ENCODE results near the gene EPS8L2.

EPS8L2 gene

GRCh38 chr11:767238-767637, 61.2 kb downstream of the EPS8L2 start:
- Histone ChIP-seq H3K27ac (ENCODE audit: low read depth, low read length) (no peak overlapping the region), H3K9me3 (ENCODE audit: control insufficient read depth in 1 of 2, low read length in 2 of 2) (no peaks in the 10 kb centered on the region), H3K9ac (ENCODE audit: low read depth in 1 of 2, low read length in 2 of 2) (no peak overlapping the region), H3K27me3 (ENCODE audit: control insufficient read depth in 1 of 2, insufficient read depth in 2 of 2, low read length in 2 of 2) (no peaks in the 10 kb centered on the region), H3K36me3 (ENCODE audit: control insufficient read depth in 1 of 2, insufficient read depth in 2 of 2, low read length in 2 of 2) (peaks cover 21 to 64% of the 10 kb centered on the region in 2 donors), H3K4me1 (ENCODE audit: control insufficient read depth in 1 of 2, insufficient read depth in 2 of 2, low read length in 2 of 2) (peaks cover 11 to 15% of the 10 kb centered on the region in 2 donors), H3K4me3 (ENCODE audit: low read depth in 1 of 2, low read length in 2 of 2) (no peak overlapping the region)

GRCh38 chr11:769887-770641, 64.0 kb downstream of the EPS8L2 start:
- H3K36me3 ChIP-seq (ENCODE audit: control insufficient read depth in 1 of 2, insufficient read depth in 2 of 2, low read length in 2 of 2) = peaks cover 17 to 58% of the 10 kb centered on the region in 2 donors
- no peak overlapping the region for H3K27ac ChIP-seq (ENCODE audit: low read depth, low read length)
- no peaks in the 10 kb centered on the region for H3K27me3 ChIP-seq (ENCODE audit: control insufficient read depth in 1 of 2, insufficient read depth in 2 of 2, low read length in 2 of 2)

GRCh38 chr11:770642-771616, 64.9 kb downstream of the EPS8L2 start:
- Histone ChIP-seq H3K36me3 (ENCODE audit: control insufficient read depth in 1 of 2, insufficient read depth in 2 of 2, low read length in 2 of 2) (peaks cover 17 to 51% of the 10 kb centered on the region in 2 donors), H3K4me1 (ENCODE audit: control insufficient read depth in 1 of 2, insufficient read depth in 2 of 2, low read length in 2 of 2) (peaks cover 5% of the 10 kb centered on the region in 2 donors), H3K9ac (ENCODE audit: low read depth in 1 of 2, low read length in 2 of 2) (no peak overlapping the region), H3K27ac (ENCODE audit: low read depth, low read length) (no peak overlapping the region), H3K4me3 (ENCODE audit: low read depth in 1 of 2, low read length in 2 of 2) (no peak overlapping the region), H3K27me3 (ENCODE audit: control insufficient read depth in 1 of 2, insufficient read depth in 2 of 2, low read length in 2 of 2) (no peaks in the 10 kb centered on the region), H3K9me3 (ENCODE audit: control insufficient read depth in 1 of 2, low read length in 2 of 2) (no peaks in the 10 kb centered on the region)

More at GRCh38 chr11:769887-770641, 64.0 kb downstream of the EPS8L2 start:
- Histone ChIP-seq H3K9ac (ENCODE audit: low read depth in 1 of 2, low read length in 2 of 2) (no peak overlapping the region), H3K4me1 (ENCODE audit: control insufficient read depth in 1 of 2, insufficient read depth in 2 of 2, low read length in 2 of 2) (no peaks in the 10 kb centered on the region), H3K9me3 (ENCODE audit: control insufficient read depth in 1 of 2, low read length in 2 of 2) (no peaks in the 10 kb centered on the region), H3K4me3 (ENCODE audit: low read depth in 1 of 2, low read length in 2 of 2) (no peak overlapping the region)

GRCh38 chr11:771617-772204, 65.7 kb downstream of the EPS8L2 start:
- no peak overlapping the region for H3K27ac ChIP-seq (ENCODE audit: low read depth, low read length)
- H3K9ac ChIP-seq (ENCODE audit: low read depth in 1 of 2, low read length in 2 of 2) = no peak overlapping the region
- H3K4me3 ChIP-seq (ENCODE audit: low read depth in 1 of 2, low read length in 2 of 2) = no peak overlapping the region

GRCh38 chr11:772429-773390, 66.7 kb downstream of the EPS8L2 start:
- Histone ChIP-seq H3K9me3 (ENCODE audit: control insufficient read depth in 1 of 2, low read length in 2 of 2) (no peaks in the 10 kb centered on the region), H3K27me3 (ENCODE audit: control insufficient read depth in 1 of 2, insufficient read depth in 2 of 2, low read length in 2 of 2) (no peaks in the 10 kb centered on the region), H3K27ac (ENCODE audit: low read depth, low read length) (no peak overlapping the region), H3K36me3 (ENCODE audit: control insufficient read depth in 1 of 2, insufficient read depth in 2 of 2, low read length in 2 of 2) (peaks cover 17 to 39% of the 10 kb centered on the region in 2 donors), H3K4me3 (ENCODE audit: low read depth in 1 of 2, low read length in 2 of 2) (no peak overlapping the region), H3K9ac (ENCODE audit: low read depth in 1 of 2, low read length in 2 of 2) (no peak overlapping the region), H3K4me1 (ENCODE audit: control insufficient read depth in 1 of 2, insufficient read depth in 2 of 2, low read length in 2 of 2) (peaks cover 5 to 13% of the 10 kb centered on the region in 2 donors)

More at GRCh38 chr11:771617-772204, 65.7 kb downstream of the EPS8L2 start:
- H3K27me3 ChIP-seq (ENCODE audit: control insufficient read depth in 1 of 2, insufficient read depth in 2 of 2, low read length in 2 of 2) = no peaks in the 10 kb centered on the region
- H3K9me3 ChIP-seq (ENCODE audit: control insufficient read depth in 1 of 2, low read length in 2 of 2) = no peaks in the 10 kb centered on the region
- H3K36me3 ChIP-seq (ENCODE audit: control insufficient read depth in 1 of 2, insufficient read depth in 2 of 2, low read length in 2 of 2) = peaks cover 17 to 43% of the 10 kb centered on the region in 2 donors
- peaks cover 5 to 13% of the 10 kb centered on the region in 2 donors for H3K4me1 ChIP-seq (ENCODE audit: control insufficient read depth in 1 of 2, insufficient read depth in 2 of 2, low read length in 2 of 2)

GRCh38 chr11:773425-773824, 67.4 kb downstream of the EPS8L2 start:
- no peak overlapping the region for H3K4me3 ChIP-seq (ENCODE audit: low read depth in 1 of 2, low read length in 2 of 2)
- no peak overlapping the region for H3K27ac ChIP-seq (ENCODE audit: low read depth, low read length)

GRCh38 chr11:773830-774229, 67.8 kb downstream of the EPS8L2 start:
- Histone ChIP-seq H3K27me3 (ENCODE audit: control insufficient read depth in 1 of 2, insufficient read depth in 2 of 2, low read length in 2 of 2) (no peaks in the 10 kb centered on the region), H3K36me3 (ENCODE audit: control insufficient read depth in 1 of 2, insufficient read depth in 2 of 2, low read length in 2 of 2) (peaks cover 17 to 39% of the 10 kb centered on the region in 2 donors), H3K4me1 (ENCODE audit: control insufficient read depth in 1 of 2, insufficient read depth in 2 of 2, low read length in 2 of 2) (peaks cover 14 to 24% of the 10 kb centered on the region in 2 donors), H3K27ac (ENCODE audit: low read depth, low read length) (no peak overlapping the region), H3K9me3 (ENCODE audit: control insufficient read depth in 1 of 2, low read length in 2 of 2) (no peaks in the 10 kb centered on the region), H3K9ac (ENCODE audit: low read depth in 1 of 2, low read length in 2 of 2) (no peak overlapping the region), H3K4me3 (ENCODE audit: low read depth in 1 of 2, low read length in 2 of 2) (no peak overlapping the region)

More at GRCh38 chr11:773425-773824, 67.4 kb downstream of the EPS8L2 start:
- Histone ChIP-seq H3K9me3 (ENCODE audit: control insufficient read depth in 1 of 2, low read length in 2 of 2) (no peaks in the 10 kb centered on the region), H3K36me3 (ENCODE audit: control insufficient read depth in 1 of 2, insufficient read depth in 2 of 2, low read length in 2 of 2) (peaks cover 17 to 39% of the 10 kb centered on the region in 2 donors), H3K4me1 (ENCODE audit: control insufficient read depth in 1 of 2, insufficient read depth in 2 of 2, low read length in 2 of 2) (peaks cover 10 to 20% of the 10 kb centered on the region in 2 donors), H3K27me3 (ENCODE audit: control insufficient read depth in 1 of 2, insufficient read depth in 2 of 2, low read length in 2 of 2) (no peaks in the 10 kb centered on the region), H3K9ac (ENCODE audit: low read depth in 1 of 2, low read length in 2 of 2) (no peak overlapping the region)

GRCh38 chr11:774873-775592, 69.0 kb downstream of the EPS8L2 start:
- Histone ChIP-seq H3K4me1 (ENCODE audit: control insufficient read depth in 1 of 2, insufficient read depth in 2 of 2, low read length in 2 of 2) (peaks cover 18 to 28% of the 10 kb centered on the region in 2 donors), H3K9me3 (ENCODE audit: control insufficient read depth in 1 of 2, low read length in 2 of 2) (no peaks in the 10 kb centered on the region), H3K27me3 (ENCODE audit: control insufficient read depth in 1 of 2, insufficient read depth in 2 of 2, low read length in 2 of 2) (no peaks in the 10 kb centered on the region), H3K36me3 (ENCODE audit: control insufficient read depth in 1 of 2, insufficient read depth in 2 of 2, low read length in 2 of 2) (peaks cover 17 to 34% of the 10 kb centered on the region in 2 donors), H3K27ac (ENCODE audit: low read depth, low read length) (no peak overlapping the region), H3K4me3 (ENCODE audit: low read depth in 1 of 2, low read length in 2 of 2) (peak overlapping the region in 1 of 2 donors; percentile 10), H3K9ac (ENCODE audit: low read depth in 1 of 2, low read length in 2 of 2) (peak overlapping the region; percentile 25 to 33)

- H3K27ac ChIP-seq (ENCODE audit: low read depth, low read length) = no peak overlapping the region
- peak overlapping the region; percentile 77 to 79 for H3K4me3 ChIP-seq (ENCODE audit: low read depth in 1 of 2, low read length in 2 of 2)
- no peaks in the 10 kb centered on the region for H3K9me3 ChIP-seq (ENCODE audit: control insufficient read depth in 1 of 2, low read length in 2 of 2)
- peaks cover 9 to 23% of the 10 kb centered on the region in 2 donors for H3K36me3 ChIP-seq (ENCODE audit: control insufficient read depth in 1 of 2, insufficient read depth in 2 of 2, low read length in 2 of 2)
- peaks cover 18 to 28% of the 10 kb centered on the region in 2 donors for H3K4me1 ChIP-seq (ENCODE audit: control insufficient read depth in 1 of 2, insufficient read depth in 2 of 2, low read length in 2 of 2)
- H3K9ac ChIP-seq (ENCODE audit: low read depth in 1 of 2, low read length in 2 of 2) = peak overlapping the region; percentile 72 to 88
- no peaks in the 10 kb centered on the region for H3K27me3 ChIP-seq (ENCODE audit: control insufficient read depth in 1 of 2, insufficient read depth in 2 of 2, low read length in 2 of 2)
These were observed 70.2 kb downstream of the EPS8L2 start for GRCh38 chr11:776263-776560.

Data from duodenal mucosa (tissue), 2 donors.